Body of pancreas (tissue), 4 donors: ENCODE results near the gene OR4F6.

Experiments used
- POLR2A ChIP-seq, 3 donors: fragments of 450-650 bp; IDR thresholded peaks; one replicate each; pipeline ENCODE4 v1.6.1; 2016; ENCODE audit warnings: antibody characterized with exemption in 3 of 3, mild to moderate bottlenecking in 2 of 3
- TF ChIP-seq, protein P1 (sequence below), 7 experiments: fragments of 450-650 bp in 4 of 7; fragments of 200-600 bp in 3 of 7; sonication (generic) in 3 of 7; IDR thresholded peaks; one replicate each; pipeline ENCODE4 v1.5.1; 2016 to 2019; ENCODE audit warnings: antibody characterized with exemption in 7 of 7

DNA sequence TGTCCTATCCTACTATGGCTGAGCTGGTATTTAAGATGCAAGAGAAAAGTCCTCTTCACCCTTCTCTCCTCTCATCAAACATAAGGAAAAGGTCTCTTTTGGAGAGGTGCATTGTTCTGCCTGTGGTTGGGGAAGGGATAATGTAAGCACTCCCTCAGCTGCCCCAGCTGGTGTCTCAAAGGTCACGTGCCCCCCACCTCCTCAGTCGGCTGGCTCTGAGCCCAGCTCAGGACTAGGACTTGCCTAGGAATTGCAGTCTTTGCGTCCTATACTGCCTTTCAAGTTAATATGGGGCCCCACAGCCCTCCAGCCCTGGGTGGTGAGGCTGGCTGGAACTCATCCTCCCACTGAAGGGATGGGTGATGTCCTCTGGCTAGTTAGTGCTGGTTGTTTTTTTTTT lies 38.3 kb downstream of the OR4F6 start:
- TF ChIP-seq, protein P1, sequence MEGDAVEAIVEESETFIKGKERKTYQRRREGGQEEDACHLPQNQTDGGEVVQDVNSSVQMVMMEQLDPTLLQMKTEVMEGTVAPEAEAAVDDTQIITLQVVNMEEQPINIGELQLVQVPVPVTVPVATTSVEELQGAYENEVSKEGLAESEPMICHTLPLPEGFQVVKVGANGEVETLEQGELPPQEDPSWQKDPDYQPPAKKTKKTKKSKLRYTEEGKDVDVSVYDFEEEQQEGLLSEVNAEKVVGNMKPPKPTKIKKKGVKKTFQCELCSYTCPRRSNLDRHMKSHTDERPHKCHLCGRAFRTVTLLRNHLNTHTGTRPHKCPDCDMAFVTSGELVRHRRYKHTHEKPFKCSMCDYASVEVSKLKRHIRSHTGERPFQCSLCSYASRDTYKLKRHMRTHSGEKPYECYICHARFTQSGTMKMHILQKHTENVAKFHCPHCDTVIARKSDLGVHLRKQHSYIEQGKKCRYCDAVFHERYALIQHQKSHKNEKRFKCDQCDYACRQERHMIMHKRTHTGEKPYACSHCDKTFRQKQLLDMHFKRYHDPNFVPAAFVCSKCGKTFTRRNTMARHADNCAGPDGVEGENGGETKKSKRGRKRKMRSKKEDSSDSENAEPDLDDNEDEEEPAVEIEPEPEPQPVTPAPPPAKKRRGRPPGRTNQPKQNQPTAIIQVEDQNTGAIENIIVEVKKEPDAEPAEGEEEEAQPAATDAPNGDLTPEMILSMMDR (IDR thresholded peaks at IDR 0.05), result no peak
- TF ChIP-seq POLR2A (IDR thresholded peaks at IDR 0.05), result no peak
